NCI-H2171 treated with DMSO at 0.1 percent for 48 hours (cell line): ENCODE data around the gene DBR1.

Source experiments
- DNase-seq: peaks from one replicate; lab custom pipeline; 2025; lab: John Stamatoyannopoulos, UW

The DBR1 gene

GRCh38 chr3:138124188-138124587 lies 50.5 kb downstream of the DBR1 start:
- no peak for DNase-seq

- DNase-seq: no peak
These were observed 55.3 kb downstream of the DBR1 start for GRCh38 chr3:138119423-138119766.

- DNase-seq: peak; percentile 60
These were observed 55.9 kb downstream of the DBR1 start for GRCh38 chr3:138118612-138119422.

GRCh38 chr3:138114988-138115971 lies 59.4 kb downstream of the DBR1 start, which contains the start of gene DZIP1L:
TSS of gene DZIP1L (minus strand) at chr3:138115608. CDS start at chr3:138103971, 11,637 bp downstream.
- peak; percentile 74 for DNase-seq

GRCh38 chr3:138114431-138114918 lies 60.2 kb downstream of the DBR1 start:
- no peak for DNase-seq

GRCh38 chr3:138113326-138113725 lies 61.4 kb downstream of the DBR1 start:
- no peak for DNase-seq

- no peak for DNase-seq
These were observed 62.4 kb downstream of the DBR1 start for GRCh38 chr3:138112362-138112761.
